ENCODE measurements around the gene CAV2. TPM values are rescaled to one million over a fixed set of nuclear protein-coding genes. Genes with fewer than 3 reads are reported as not detected.

Gene CAV2
- total and polyA plus RNA-seq, 2 of the 13 experiments (the other 11 are each of a cell fraction or from before 2014, with no cell fraction given): 0.09 to 0.18 TPM

DNA sequence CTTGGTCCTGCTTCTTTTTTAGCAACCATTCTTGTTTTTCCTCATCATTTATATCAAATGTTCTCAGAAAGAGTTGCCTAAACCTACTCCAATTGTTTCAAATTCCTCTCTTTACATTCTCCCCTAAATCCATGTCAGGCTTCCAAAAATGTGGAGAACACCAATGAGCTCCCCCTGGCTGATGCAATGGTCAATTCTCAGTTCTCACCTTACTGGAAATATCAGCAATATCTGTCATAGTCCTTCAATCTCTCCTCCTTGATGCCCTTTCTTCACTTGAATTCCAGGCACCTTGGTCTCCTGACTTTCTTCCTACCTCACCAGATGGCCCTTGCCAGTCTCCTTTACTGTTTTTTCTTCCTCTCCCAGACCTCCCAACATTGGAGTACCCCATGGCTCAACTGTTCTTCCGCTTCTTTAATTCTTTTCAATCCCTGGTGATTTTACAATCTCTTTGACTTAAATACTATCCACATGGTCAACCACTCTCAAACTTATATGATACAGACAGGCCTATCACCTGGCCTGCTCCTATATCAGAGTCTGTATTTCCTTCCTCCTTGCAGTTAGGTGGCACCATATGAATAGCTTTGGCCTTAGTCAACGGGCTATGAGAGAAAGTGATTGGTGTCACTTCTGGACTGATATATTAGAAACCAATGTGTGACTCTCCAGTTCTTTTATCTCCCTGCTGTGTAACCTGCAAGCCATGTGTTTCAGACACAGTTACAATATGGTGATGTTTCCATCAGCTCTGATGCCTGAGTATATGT is 47.4 kb upstream of the CAV2 start:
- Histone ChIP-seq H3K4me2 (ENCODE audit: low read depth, low read length) (no peak overlapping the region), H3K27me3 (ENCODE audit: control insufficient read depth in 1 of 2, insufficient read depth in 2 of 2, low read length in 2 of 2) (0 out of 5 replicates have a peak, but pooled peaks cover 0 to 2% of the 10 kb centered on the region in 2 experiments), H3K4me1 (ENCODE audit: insufficient read depth, low read length) (no peaks in the 10 kb centered on the region), H3K9me3 (ENCODE audit: low read length) (no peaks in the 10 kb centered on the region), H4K20me1 (ENCODE audit: insufficient read depth, low read length) (no peaks in the 10 kb centered on the region), H3K9ac (ENCODE audit: insufficient read depth, low read depth, low read length) (no peak overlapping the region), H2AFZ (ENCODE audit: low read length) (no peak overlapping the region), H3K36me3 (replicated peaks in 1 of 2; ENCODE audit: control insufficient read depth in 1 of 2, insufficient read depth in 2 of 2, low read length in 2 of 2) (no peaks in the 10 kb centered on the region), H3K4me3 (replicated peaks in 1 of 3; ENCODE audit: insufficient read depth in 1 of 3, low read depth in 2 of 3, low read length in 3 of 3) (no peak overlapping the region), H3K79me2 (ENCODE audit: insufficient read depth, low read length) (no peaks in the 10 kb centered on the region), H3K27ac (ENCODE audit: extremely low read length, insufficient read depth, low read length) (no peak overlapping the region)
- POLR2A ChIA-PET: no interaction called here
- TF ChIP-seq, protein P1, sequence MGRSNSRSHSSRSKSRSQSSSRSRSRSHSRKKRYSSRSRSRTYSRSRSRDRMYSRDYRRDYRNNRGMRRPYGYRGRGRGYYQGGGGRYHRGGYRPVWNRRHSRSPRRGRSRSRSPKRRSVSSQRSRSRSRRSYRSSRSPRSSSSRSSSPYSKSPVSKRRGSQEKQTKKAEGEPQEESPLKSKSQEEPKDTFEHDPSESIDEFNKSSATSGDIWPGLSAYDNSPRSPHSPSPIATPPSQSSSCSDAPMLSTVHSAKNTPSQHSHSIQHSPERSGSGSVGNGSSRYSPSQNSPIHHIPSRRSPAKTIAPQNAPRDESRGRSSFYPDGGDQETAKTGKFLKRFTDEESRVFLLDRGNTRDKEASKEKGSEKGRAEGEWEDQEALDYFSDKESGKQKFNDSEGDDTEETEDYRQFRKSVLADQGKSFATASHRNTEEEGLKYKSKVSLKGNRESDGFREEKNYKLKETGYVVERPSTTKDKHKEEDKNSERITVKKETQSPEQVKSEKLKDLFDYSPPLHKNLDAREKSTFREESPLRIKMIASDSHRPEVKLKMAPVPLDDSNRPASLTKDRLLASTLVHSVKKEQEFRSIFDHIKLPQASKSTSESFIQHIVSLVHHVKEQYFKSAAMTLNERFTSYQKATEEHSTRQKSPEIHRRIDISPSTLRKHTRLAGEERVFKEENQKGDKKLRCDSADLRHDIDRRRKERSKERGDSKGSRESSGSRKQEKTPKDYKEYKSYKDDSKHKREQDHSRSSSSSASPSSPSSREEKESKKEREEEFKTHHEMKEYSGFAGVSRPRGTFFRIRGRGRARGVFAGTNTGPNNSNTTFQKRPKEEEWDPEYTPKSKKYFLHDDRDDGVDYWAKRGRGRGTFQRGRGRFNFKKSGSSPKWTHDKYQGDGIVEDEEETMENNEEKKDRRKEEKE (IDR thresholded peaks at IDR 0.05): no peak
- TF ChIP-seq EP300 (IDR thresholded peaks at IDR 0.05; ENCODE audit: low read depth in 2 of 2, low read length in 2 of 2) (no peak), EP300 (CRISPR knock-in tag; IDR thresholded peaks at IDR 0.05; ENCODE audit: borderline replicate concordance) (no peak), SRSF4 (IDR thresholded peaks at IDR 0.05; ENCODE audit: low read depth, low read length, poor library complexity, severe bottlenecking) (no peak), ZNF703 (CRISPR knock-in tag; IDR thresholded peaks at IDR 0.05; ENCODE audit: borderline replicate concordance) (no peak), MED13 (CRISPR knock-in tag; IDR thresholded peaks at IDR 0.05) (no peak), ZNF350 (CRISPR knock-in tag; IDR thresholded peaks at IDR 0.05; ENCODE audit: borderline replicate concordance, low read depth) (no peak), RAD51 (IDR thresholded peaks at IDR 0.05; ENCODE audit: borderline replicate concordance) (no peak)
- TF ChIP-seq, protein P2, sequence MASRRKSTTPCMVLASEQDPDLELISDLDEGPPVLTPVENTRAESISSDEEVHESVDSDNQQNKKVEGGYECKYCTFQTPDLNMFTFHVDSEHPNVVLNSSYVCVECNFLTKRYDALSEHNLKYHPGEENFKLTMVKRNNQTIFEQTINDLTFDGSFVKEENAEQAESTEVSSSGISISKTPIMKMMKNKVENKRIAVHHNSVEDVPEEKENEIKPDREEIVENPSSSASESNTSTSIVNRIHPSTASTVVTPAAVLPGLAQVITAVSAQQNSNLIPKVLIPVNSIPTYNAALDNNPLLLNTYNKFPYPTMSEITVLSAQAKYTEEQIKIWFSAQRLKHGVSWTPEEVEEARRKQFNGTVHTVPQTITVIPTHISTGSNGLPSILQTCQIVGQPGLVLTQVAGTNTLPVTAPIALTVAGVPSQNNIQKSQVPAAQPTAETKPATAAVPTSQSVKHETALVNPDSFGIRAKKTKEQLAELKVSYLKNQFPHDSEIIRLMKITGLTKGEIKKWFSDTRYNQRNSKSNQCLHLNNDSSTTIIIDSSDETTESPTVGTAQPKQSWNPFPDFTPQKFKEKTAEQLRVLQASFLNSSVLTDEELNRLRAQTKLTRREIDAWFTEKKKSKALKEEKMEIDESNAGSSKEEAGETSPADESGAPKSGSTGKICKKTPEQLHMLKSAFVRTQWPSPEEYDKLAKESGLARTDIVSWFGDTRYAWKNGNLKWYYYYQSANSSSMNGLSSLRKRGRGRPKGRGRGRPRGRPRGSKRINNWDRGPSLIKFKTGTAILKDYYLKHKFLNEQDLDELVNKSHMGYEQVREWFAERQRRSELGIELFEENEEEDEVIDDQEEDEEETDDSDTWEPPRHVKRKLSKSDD (CRISPR knock-in tag; IDR thresholded peaks at IDR 0.05; ENCODE audit: low read depth): no peak
- TF ChIP-seq, protein P3, sequence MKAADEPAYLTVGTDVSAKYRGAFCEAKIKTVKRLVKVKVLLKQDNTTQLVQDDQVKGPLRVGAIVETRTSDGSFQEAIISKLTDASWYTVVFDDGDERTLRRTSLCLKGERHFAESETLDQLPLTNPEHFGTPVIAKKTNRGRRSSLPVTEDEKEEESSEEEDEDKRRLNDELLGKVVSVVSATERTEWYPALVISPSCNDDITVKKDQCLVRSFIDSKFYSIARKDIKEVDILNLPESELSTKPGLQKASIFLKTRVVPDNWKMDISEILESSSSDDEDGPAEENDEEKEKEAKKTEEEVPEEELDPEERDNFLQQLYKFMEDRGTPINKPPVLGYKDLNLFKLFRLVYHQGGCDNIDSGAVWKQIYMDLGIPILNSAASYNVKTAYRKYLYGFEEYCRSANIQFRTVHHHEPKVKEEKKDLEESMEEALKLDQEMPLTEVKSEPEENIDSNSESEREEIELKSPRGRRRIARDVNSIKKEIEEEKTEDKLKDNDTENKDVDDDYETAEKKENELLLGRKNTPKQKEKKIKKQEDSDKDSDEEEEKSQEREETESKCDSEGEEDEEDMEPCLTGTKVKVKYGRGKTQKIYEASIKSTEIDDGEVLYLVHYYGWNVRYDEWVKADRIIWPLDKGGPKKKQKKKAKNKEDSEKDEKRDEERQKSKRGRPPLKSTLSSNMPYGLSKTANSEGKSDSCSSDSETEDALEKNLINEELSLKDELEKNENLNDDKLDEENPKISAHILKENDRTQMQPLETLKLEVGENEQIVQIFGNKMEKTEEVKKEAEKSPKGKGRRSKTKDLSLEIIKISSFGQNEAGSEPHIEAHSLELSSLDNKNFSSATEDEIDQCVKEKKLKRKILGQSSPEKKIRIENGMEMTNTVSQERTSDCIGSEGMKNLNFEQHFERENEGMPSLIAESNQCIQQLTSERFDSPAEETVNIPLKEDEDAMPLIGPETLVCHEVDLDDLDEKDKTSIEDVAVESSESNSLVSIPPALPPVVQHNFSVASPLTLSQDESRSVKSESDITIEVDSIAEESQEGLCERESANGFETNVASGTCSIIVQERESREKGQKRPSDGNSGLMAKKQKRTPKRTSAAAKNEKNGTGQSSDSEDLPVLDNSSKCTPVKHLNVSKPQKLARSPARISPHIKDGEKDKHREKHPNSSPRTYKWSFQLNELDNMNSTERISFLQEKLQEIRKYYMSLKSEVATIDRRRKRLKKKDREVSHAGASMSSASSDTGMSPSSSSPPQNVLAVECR (CRISPR knock-in tag; IDR thresholded peaks at IDR 0.05; ENCODE audit: borderline replicate concordance): no peak
- in situ Hi-C loops (cut with HindIII; ENCODE audit: extremely low pct_ligation_motif_present, low pct_unique_long_range_greater_than_20kb): no loop called here
- no peak for FAIRE-seq
- no TSS peak for BruUV-seq (replicated peaks)
- no peak for ATAC-seq
- intact Hi-C loops (cut with micrococcal nuclease; ENCODE audit: unreplicated experiment): no loop called here
- 82% methylated on average over 2 of the region's 2 CpGs for WGBS (ENCODE audit: low lambda C conversion rate)
- no peak for DNase-seq (ENCODE audit: low spot score)
- CTCF ChIA-PET (ENCODE audit: low intra/inter-chr PET ratio, low total read pairs): no interaction called here

All from HepG2 (cell line).